IMR-90 (cell line): ENCODE results near the gene BACE1. TPM values are rescaled to one million over a fixed set of nuclear protein-coding genes. Genes with fewer than 3 reads are reported as not detected.

Source experiments
- ATAC-seq: fragments of 200-7000 bp; cut with Tn5 transposase; 2 replicates; pipeline ENCODE4 v1.9.1; 2020; ENCODE audit warnings: low read depth, mild to moderate bottlenecking, moderate library complexity
- BruUV-seq: library from RNA; stranded (reverse); fragments of 400-500 nt; replicated peaks from 2 replicates; lab custom pipeline; 2021; lab: Mats Ljungman, UMichigan
- CTCF ChIA-PET: fragments of 300-600 bp; formaldehyde crosslinking; extraction: SDS; loops from one replicate; lab custom pipeline; 2021; ENCODE audit warnings: antibody characterized with exemption; lab: Yijun Ruan, JAX
- POLR2A ChIA-PET: fragments of 300-600 bp; sonication (Branson Sonifier 250); formaldehyde crosslinking; loops from one replicate; lab custom pipeline; 2022; ENCODE audit warnings: antibody characterized with exemption; ENCODE audit not compliant: unreplicated experiment; lab: Charles Lee
- DNase-seq: peaks from one replicate; pipeline ENCODE4 v3.0.0; 2013
- H2AFZ ChIP-seq: replicated peaks from 2 replicates; pipeline ENCODE3; 2013; ENCODE audit warnings: low read length, mild to moderate bottlenecking; ENCODE audit not compliant: poor library complexity
- H2AK5ac ChIP-seq: 2 replicates; pipeline ENCODE4 v1.6.1; 2013; ENCODE audit warnings: low read depth, low read length, inconsistent platforms
- H2AK9ac ChIP-seq: replicated peaks from 2 replicates; pipeline ENCODE3; 2013; ENCODE audit warnings: mild to moderate bottlenecking, low read depth, low read length, moderate library complexity; ENCODE audit not compliant: poor library complexity
- H2BK120ac ChIP-seq: 2 replicates; pipeline ENCODE4 v1.6.1; 2013; ENCODE audit warnings: low read depth, low read length, inconsistent platforms
- H2BK15ac ChIP-seq: 3 replicates; pipeline ENCODE4 v1.6.1; 2013; ENCODE audit warnings: low read depth, low read length, inconsistent platforms
- H2BK20ac ChIP-seq: 2 replicates; pipeline ENCODE4 v1.6.1; 2013; ENCODE audit warnings: low read depth, mild to moderate bottlenecking, inconsistent platforms, low read length, moderate library complexity
- H2BK5ac ChIP-seq: 2 replicates; pipeline ENCODE4 v1.6.1; 2013; ENCODE audit warnings: mild to moderate bottlenecking, low read depth, low read length, inconsistent platforms; ENCODE audit not compliant: poor library complexity, severe bottlenecking
- H3K14ac ChIP-seq: replicated peaks from 2 replicates; pipeline ENCODE4 v1.6.1; 2013; ENCODE audit warnings: low read depth, low read length, inconsistent platforms
- H3K18ac ChIP-seq: 2 replicates; pipeline ENCODE4 v1.6.1; 2013; ENCODE audit warnings: low read depth, low read length, control low read depth
- H3K23ac ChIP-seq: 2 replicates; pipeline ENCODE4 v1.6.1; 2013; ENCODE audit warnings: low read depth, low read length, inconsistent platforms
- H3K27ac ChIP-seq: 2 replicates; pipeline ENCODE4 v1.5.1; 2013; ENCODE audit warnings: mild to moderate bottlenecking, control low read depth, low read length; ENCODE audit not compliant: insufficient read depth
- H3K27me3 ChIP-seq: 2 replicates; pipeline ENCODE4 v1.6.1; 2013; ENCODE audit warnings: low read length; ENCODE audit not compliant: control insufficient read depth, insufficient read depth
- H3K36me3 ChIP-seq: 2 replicates; pipeline ENCODE4 v1.6.1; 2013; ENCODE audit warnings: low read length, mixed read lengths; ENCODE audit not compliant: control insufficient read depth, insufficient read depth
- H3K4ac ChIP-seq: 2 replicates; pipeline ENCODE4 v1.6.1; 2013; ENCODE audit warnings: low read depth, low read length, inconsistent platforms
- H3K4me1 ChIP-seq: 2 replicates; pipeline ENCODE4 v1.6.1; 2013; ENCODE audit warnings: low read length, mixed read lengths; ENCODE audit not compliant: control insufficient read depth, insufficient read depth
- H3K4me2 ChIP-seq: 2 replicates; pipeline ENCODE4 v1.6.1; 2013; ENCODE audit warnings: low read depth, mild to moderate bottlenecking, control low read depth, low read length, moderate library complexity
- H3K4me3 ChIP-seq: 2 replicates; pipeline ENCODE4 v1.5.1; 2013; ENCODE audit warnings: low read depth, mild to moderate bottlenecking, control low read depth, low read length, moderate library complexity; ENCODE audit not compliant: insufficient read depth
- H3K56ac ChIP-seq: 2 replicates; pipeline ENCODE4 v1.6.1; 2013; ENCODE audit warnings: low read length, inconsistent platforms; ENCODE audit not compliant: insufficient read depth; ENCODE audit errors: extremely low read depth
- H3K79me1 ChIP-seq, 2 experiments: 2 replicates each; pipeline ENCODE4 v1.6.1; 2013; ENCODE audit warnings: low read length in 2 of 2, inconsistent platforms in 1 of 2, low read depth in 1 of 2
- H3K9ac ChIP-seq: 2 replicates; pipeline ENCODE4 v1.6.1; 2013; ENCODE audit warnings: low read depth, low read length, control low read depth
- H3K9me1 ChIP-seq: 2 replicates; pipeline ENCODE4 v1.6.1; 2013; ENCODE audit warnings: low read length, inconsistent platforms; ENCODE audit not compliant: insufficient read depth
- H3K9me3 ChIP-seq: 2 replicates; pipeline ENCODE4 v1.6.1; 2013; ENCODE audit warnings: low read length; ENCODE audit not compliant: control insufficient read depth, insufficient read depth
- H4K20me1 ChIP-seq: 2 replicates; pipeline ENCODE4 v1.6.1; 2013; ENCODE audit warnings: low read length, inconsistent platforms; ENCODE audit not compliant: insufficient read depth
- H4K5ac ChIP-seq: 2 replicates; pipeline ENCODE4 v1.6.1; 2013; ENCODE audit warnings: mild to moderate bottlenecking, low read depth, low read length, control low read depth
- H4K8ac ChIP-seq, 2 experiments: 2 replicates each; pipeline ENCODE4 v1.6.1; 2013; ENCODE audit warnings: low read depth in 2 of 2, low read length in 2 of 2, control low read depth in 1 of 2, inconsistent platforms in 1 of 2
- H4K91ac ChIP-seq: 2 replicates; pipeline ENCODE4 v1.6.1; 2013; ENCODE audit warnings: low read depth, low read length, inconsistent platforms; ENCODE audit not compliant: insufficient read depth
- BHLHE40 ChIP-seq: fragments of 150-350 bp; IDR thresholded peaks from 2 replicates; pipeline ENCODE4 v1.6.1; 2016; ENCODE audit warnings: mild to moderate bottlenecking, low read depth, low read length
- CEBPB ChIP-seq: IDR thresholded peaks from 2 replicates; pipeline ENCODE4 v1.6.1; 2012; ENCODE audit warnings: low read depth, low read length, improper control_type of control experiment
- CHD1 ChIP-seq: IDR thresholded peaks from 2 replicates; pipeline ENCODE4 v1.6.1; 2012; ENCODE audit warnings: low read depth, low read length, improper control_type of control experiment
- FOS ChIP-seq: fragments of 150-350 bp; IDR thresholded peaks from 2 replicates; pipeline ENCODE4 v1.6.1; 2016; ENCODE audit warnings: low read depth, low read length
- MAFK ChIP-seq: IDR thresholded peaks from 2 replicates; pipeline ENCODE4 v1.6.1; 2012; ENCODE audit warnings: low read depth, low read length, improper control_type of control experiment
- MAZ ChIP-seq: IDR thresholded peaks from 2 replicates; pipeline ENCODE4 v1.6.1; 2012; ENCODE audit warnings: low read depth, mild to moderate bottlenecking, low read length, improper control_type of control experiment, moderate library complexity, borderline replicate concordance
- MXI1 ChIP-seq: IDR thresholded peaks from 2 replicates; pipeline ENCODE4 v1.6.1; 2012; ENCODE audit warnings: low read depth, mild to moderate bottlenecking, low read length, moderate library complexity, borderline replicate concordance
- NFE2L2 ChIP-seq: fragments of 150-350 bp; IDR thresholded peaks from 2 replicates; pipeline ENCODE4 v1.6.1; 2016; ENCODE audit warnings: low read depth, mild to moderate bottlenecking, low read length
- POLR2A ChIP-seq: IDR thresholded peaks from 2 replicates; pipeline ENCODE4 v1.6.1; 2012; ENCODE audit warnings: mild to moderate bottlenecking, low read depth, low read length
- RAD21 ChIP-seq: IDR thresholded peaks from 2 replicates; pipeline ENCODE4 v1.6.1; 2012; ENCODE audit warnings: low read length, improper control_type of control experiment
- RCOR1 ChIP-seq: IDR thresholded peaks from 2 replicates; pipeline ENCODE4 v1.6.1; 2012; ENCODE audit warnings: mild to moderate bottlenecking, low read length, improper control_type of control experiment; ENCODE audit not compliant: insufficient replicate concordance
- RFX5 ChIP-seq: IDR thresholded peaks from 2 replicates; pipeline ENCODE4 v1.8.0; 2012; ENCODE audit warnings: low read depth, mild to moderate bottlenecking, low read length, moderate library complexity
- SMC3 ChIP-seq: fragments of 150-350 bp; IDR thresholded peaks from 2 replicates; pipeline ENCODE4 v1.6.1; 2016; ENCODE audit warnings: low read depth, mild to moderate bottlenecking, antibody characterized with exemption, low read length, moderate library complexity
- WGBS, 2 experiments: methylation state at CpG; one replicate each; pipeline versions ENCODE4 v1.1.5 to v1.1.7; 2013; ENCODE audit warnings: missing lambda C conversion rate in 2 of 2; ENCODE audit not compliant: insufficient read length in 1 of 2; ENCODE audit errors: extremely low coverage in 2 of 2; 5-methylcytosine and 5-hydroxymethylcytosine counted together
- dilution Hi-C: fragments of 300-500 bp; cut with HindIII; formaldehyde crosslinking; loops from one replicate; pipeline ENCODE4 v1.14.3; 2018; ENCODE audit warnings: low sequenced_read_pairs; ENCODE audit not compliant: unreplicated experiment
- in situ Hi-C: fragments of 300-500 bp; cut with MboI; formaldehyde crosslinking; loops from 3 replicates; pipeline ENCODE4 v1.14.3; 2019; ENCODE audit warnings: low sequenced_read_pairs, inconsistent platforms, mixed read lengths
- intact Hi-C: fragments of 100-400 bp; cut with micrococcal nuclease; formaldehyde crosslinking; loops from 2 replicates; pipeline ENCODE4 v1.10.0; 2022
- polyA plus RNA-seq, 3 experiments: library from polyadenylated mRNA; depleted of rRNA; stranded (reverse); fragments of >200 nt; gene quantifications; 2 replicates each; pipeline ENCODE4 v1.2.3, GENCODE V29; 2012; ENCODE audit warnings: low replicate concordance in 1 of 3
- total RNA-seq: library from RNA; depleted of rRNA; stranded (reverse); fragments of >200 nt; gene quantifications from 2 replicates; pipeline ENCODE4 v1.2.3, GENCODE V29; 2012
- TF ChIP-seq, protein P1 (sequence below): fragments of 150-350 bp; IDR thresholded peaks from 2 replicates; pipeline ENCODE4 v1.6.1; 2017; ENCODE audit warnings: mild to moderate bottlenecking, antibody characterized with exemption, low read length, low read depth
- TF ChIP-seq, protein P2 (sequence below): fragments of 150-350 bp; IDR thresholded peaks from 2 replicates; pipeline ENCODE4 v1.6.1; 2016; ENCODE audit warnings: low read depth, mild to moderate bottlenecking, low read length, moderate library complexity, borderline replicate concordance
- TF ChIP-seq, protein P3 (sequence below): conservative IDR thresholded peaks from 2 replicates; pipeline ENCODE4 v1.5.1; 2012; ENCODE audit warnings: mild to moderate bottlenecking, low read depth, low read length, improper control_type of control experiment

Gene BACE1
- total and polyA plus RNA-seq, 2 of the 4 experiments (the other 2 are of a cell fraction): 27.6 to 50.6 TPM

DNA sequence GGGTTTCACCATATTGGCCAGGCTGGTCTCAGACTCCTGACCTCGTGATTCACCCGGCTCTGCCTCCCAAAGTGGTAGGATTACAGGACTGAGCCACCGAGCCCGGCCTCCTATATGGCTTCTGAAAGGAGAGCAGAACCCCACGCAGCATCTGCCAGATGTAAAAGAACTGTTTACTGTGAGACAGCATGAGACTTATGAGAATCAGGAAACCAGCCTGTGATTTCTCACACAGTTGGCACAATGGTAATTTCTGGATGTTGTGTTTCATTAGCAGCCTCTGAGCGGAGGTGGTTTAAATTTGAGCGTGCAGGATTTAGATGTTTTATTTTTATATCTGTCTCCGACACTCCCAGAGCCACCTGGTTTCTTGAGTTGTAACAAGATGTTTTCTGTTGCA is 45.4 kb upstream of the BACE1 start:
- Histone ChIP-seq H3K4me2 (no peak overlapping the region), H3K9me1 (peaks cover 7% of the 10 kb centered on the region), H3K23ac (no peak overlapping the region), H2AK5ac (no peak overlapping the region), H2BK15ac (no peak overlapping the region), H3K9me3 (no peaks in the 10 kb centered on the region), H2AFZ (no peak overlapping the region), H2BK20ac (no peak overlapping the region), H4K20me1 (no peaks in the 10 kb centered on the region), H3K18ac (no peak overlapping the region), H4K5ac (no peak overlapping the region), H2BK120ac (no peak overlapping the region), H2AK9ac (no peak overlapping the region), H3K4ac (no peak overlapping the region), H4K91ac (no peak overlapping the region), H3K27ac (no peak overlapping the region), H3K9ac (no peak overlapping the region), H3K79me1 (peaks cover 4 to 6% of the 10 kb centered on the region in 2 experiments; a peak in 1 of 4 replicates), H3K36me3 (peaks cover 37% of the 10 kb centered on the region), H3K56ac (no peak overlapping the region), H4K8ac (no peak overlapping the region), H3K14ac (no peak overlapping the region), H3K4me3 (no peak overlapping the region), H2BK5ac (no peak overlapping the region), H3K27me3 (no peaks in the 10 kb centered on the region), H3K4me1 (0 out of 2 replicates have a peak, but pooled peaks cover 2% of the 10 kb centered on the region)
- POLR2A ChIA-PET: no interaction called here
- in situ Hi-C loops: loop anchor here (25.0 kb wide), 1 partner anchor 1001 kb away; the partner anchor contains the start of gene UBE4A
- DNase-seq (no peak), ATAC-seq (no peak)
- CTCF ChIA-PET: interaction anchor here (0.7 kb wide), 1 partner anchor 35 kb away, joined by 3 read pairs; no protein-coding TSS in a partner anchor
- WGBS, 2 experiments: no CpG with 5 or more reads among the region's 8 CpGs
- TF ChIP-seq NFE2L2 (no peak), FOS (no peak), BHLHE40 (no peak), POLR2A (no peak), RCOR1 (no peak), MAFK (no peak), CEBPB (no peak), CHD1 (no peak), SMC3 (no peak), MXI1 (no peak), MAZ (no peak), RAD21 (no peak), RFX5 (no peak)
- TF ChIP-seq, protein P1, sequence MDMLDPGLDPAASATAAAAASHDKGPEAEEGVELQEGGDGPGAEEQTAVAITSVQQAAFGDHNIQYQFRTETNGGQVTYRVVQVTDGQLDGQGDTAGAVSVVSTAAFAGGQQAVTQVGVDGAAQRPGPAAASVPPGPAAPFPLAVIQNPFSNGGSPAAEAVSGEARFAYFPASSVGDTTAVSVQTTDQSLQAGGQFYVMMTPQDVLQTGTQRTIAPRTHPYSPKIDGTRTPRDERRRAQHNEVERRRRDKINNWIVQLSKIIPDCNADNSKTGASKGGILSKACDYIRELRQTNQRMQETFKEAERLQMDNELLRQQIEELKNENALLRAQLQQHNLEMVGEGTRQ: no peak
- TF ChIP-seq, protein P2, sequence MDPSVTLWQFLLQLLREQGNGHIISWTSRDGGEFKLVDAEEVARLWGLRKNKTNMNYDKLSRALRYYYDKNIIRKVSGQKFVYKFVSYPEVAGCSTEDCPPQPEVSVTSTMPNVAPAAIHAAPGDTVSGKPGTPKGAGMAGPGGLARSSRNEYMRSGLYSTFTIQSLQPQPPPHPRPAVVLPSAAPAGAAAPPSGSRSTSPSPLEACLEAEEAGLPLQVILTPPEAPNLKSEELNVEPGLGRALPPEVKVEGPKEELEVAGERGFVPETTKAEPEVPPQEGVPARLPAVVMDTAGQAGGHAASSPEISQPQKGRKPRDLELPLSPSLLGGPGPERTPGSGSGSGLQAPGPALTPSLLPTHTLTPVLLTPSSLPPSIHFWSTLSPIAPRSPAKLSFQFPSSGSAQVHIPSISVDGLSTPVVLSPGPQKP: no peak
- TF ChIP-seq, protein P3, sequence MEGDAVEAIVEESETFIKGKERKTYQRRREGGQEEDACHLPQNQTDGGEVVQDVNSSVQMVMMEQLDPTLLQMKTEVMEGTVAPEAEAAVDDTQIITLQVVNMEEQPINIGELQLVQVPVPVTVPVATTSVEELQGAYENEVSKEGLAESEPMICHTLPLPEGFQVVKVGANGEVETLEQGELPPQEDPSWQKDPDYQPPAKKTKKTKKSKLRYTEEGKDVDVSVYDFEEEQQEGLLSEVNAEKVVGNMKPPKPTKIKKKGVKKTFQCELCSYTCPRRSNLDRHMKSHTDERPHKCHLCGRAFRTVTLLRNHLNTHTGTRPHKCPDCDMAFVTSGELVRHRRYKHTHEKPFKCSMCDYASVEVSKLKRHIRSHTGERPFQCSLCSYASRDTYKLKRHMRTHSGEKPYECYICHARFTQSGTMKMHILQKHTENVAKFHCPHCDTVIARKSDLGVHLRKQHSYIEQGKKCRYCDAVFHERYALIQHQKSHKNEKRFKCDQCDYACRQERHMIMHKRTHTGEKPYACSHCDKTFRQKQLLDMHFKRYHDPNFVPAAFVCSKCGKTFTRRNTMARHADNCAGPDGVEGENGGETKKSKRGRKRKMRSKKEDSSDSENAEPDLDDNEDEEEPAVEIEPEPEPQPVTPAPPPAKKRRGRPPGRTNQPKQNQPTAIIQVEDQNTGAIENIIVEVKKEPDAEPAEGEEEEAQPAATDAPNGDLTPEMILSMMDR: no peak
- no TSS peak for BruUV-seq
- intact Hi-C loops: no loop called here
- dilution Hi-C loops: no loop called here
